PC-3 (cell line): ENCODE data around the gene GBP3. TPM values are rescaled to one million over a fixed set of nuclear protein-coding genes. Genes with fewer than 3 reads are reported as not detected.
A peak's percentile ranks its signal among the peaks of the same experiment; 100 is the strongest.
"Not testable (repeated sequence)": the region's sequence is repeated elsewhere in the genome, so short reads cannot be mapped to it uniquely, and the experiment has no call there.

Experiments used
- ATAC-seq: fragments of 200-7000 bp; cut with Tn5 transposase; 2 replicates; pipeline ENCODE4 v1.9.1; 2020; ENCODE audit warnings: mild to moderate bottlenecking, moderate library complexity
- BruUV-seq: library from RNA; stranded (reverse); fragments of 400-500 nt; replicated peaks from 2 replicates; lab custom pipeline; 2021; lab: Mats Ljungman, UMichigan
- CTCF ChIA-PET: fragments of 300-600 bp; sonication (Branson Sonifier 250); formaldehyde crosslinking; loops from one replicate; lab custom pipeline; 2022; ENCODE audit warnings: antibody characterized with exemption; lab: Charles Lee
- POLR2A ChIA-PET: fragments of 300-600 bp; sonication (Branson Sonifier 250); formaldehyde crosslinking; loops from one replicate; lab custom pipeline; 2022; ENCODE audit warnings: antibody characterized with exemption; ENCODE audit not compliant: unreplicated experiment; lab: Charles Lee
- DNase-seq: peaks from one replicate; pipeline ENCODE4 v3.0.0-alpha.2; 2015
- H2AFZ ChIP-seq: fragments of 300-600 bp; sonication (generic); 2 replicates; pipeline ENCODE4 v1.6.0; 2016; ENCODE audit warnings: antibody characterized with exemption, low read length
- H3F3A ChIP-seq: fragments of 300-600 bp; sonication (generic); one replicate; pipeline ENCODE4 v1.6.0; 2017; ENCODE audit warnings: antibody characterized with exemption, low read length, control low read depth, mild to moderate bottlenecking; ENCODE audit not compliant: unreplicated experiment
- H3K27ac ChIP-seq: fragments of 300-600 bp; sonication (generic); 2 replicates; pipeline ENCODE4 v1.5.1; 2016; ENCODE audit warnings: mild to moderate bottlenecking, low read length
- H3K27me3 ChIP-seq: fragments of 300-600 bp; sonication (generic); 2 replicates; pipeline ENCODE4 v1.6.1; 2016; ENCODE audit warnings: low read length, mixed read lengths
- H3K36me3 ChIP-seq: fragments of 300-600 bp; sonication (generic); 2 replicates; pipeline ENCODE4 v1.6.1; 2016; ENCODE audit warnings: low read depth, mixed run types, low read length, mixed read lengths
- H3K4me1 ChIP-seq: fragments of 300-600 bp; sonication (generic); 2 replicates; pipeline ENCODE4 v1.5.1; 2016; ENCODE audit warnings: low read length; ENCODE audit not compliant: insufficient read depth
- H3K4me2 ChIP-seq: fragments of 300-600 bp; sonication (generic); 2 replicates; pipeline ENCODE4 v1.6.0; 2016; ENCODE audit warnings: low read length
- H3K4me3 ChIP-seq: fragments of 300-600 bp; sonication (generic); 2 replicates; pipeline ENCODE4 v1.5.1; 2016; ENCODE audit warnings: mild to moderate bottlenecking, low read length, mixed read lengths
- H3K79me2 ChIP-seq: fragments of 300-600 bp; sonication (generic); 2 replicates; pipeline ENCODE4 v1.6.1; 2017; ENCODE audit warnings: low read length, mixed read lengths
- H3K9ac ChIP-seq: fragments of 300-600 bp; sonication (generic); 2 replicates; pipeline ENCODE4 v1.6.0; 2016; ENCODE audit warnings: mild to moderate bottlenecking, low read length
- H3K9me2 ChIP-seq: fragments of 300-600 bp; sonication (generic); replicated peaks from 2 replicates; pipeline ENCODE4 v1.6.1; 2016; ENCODE audit warnings: mixed run types, low read length, mixed read lengths
- H3K9me3 ChIP-seq: fragments of 300-600 bp; sonication (generic); 2 replicates; pipeline ENCODE4 v1.6.1; 2016; ENCODE audit warnings: low read length, mixed read lengths
- H4K20me1 ChIP-seq: fragments of 300-600 bp; sonication (generic); 2 replicates; pipeline ENCODE4 v1.6.1; 2016; ENCODE audit warnings: low read length, mixed read lengths
- CTCF ChIP-seq: fragments of 300-600 bp; sonication (generic); conservative IDR thresholded peaks from 2 replicates; pipeline ENCODE4 v1.5.1; 2017; ENCODE audit warnings: antibody characterized with exemption, low read depth, mild to moderate bottlenecking, low read length
- EZH2 ChIP-seq: fragments of 300-600 bp; sonication (generic); IDR thresholded peaks from one replicate; pipeline ENCODE4 v1.6.1; 2017; ENCODE audit warnings: antibody characterized with exemption, mild to moderate bottlenecking, low read length; ENCODE audit not compliant: unreplicated experiment
- EZH2phosphoT487 ChIP-seq: fragments of 300-600 bp; sonication (generic); IDR thresholded peaks from 2 replicates; pipeline ENCODE4 v1.6.1; 2018; ENCODE audit warnings: mild to moderate bottlenecking, antibody characterized with exemption, low read length, borderline replicate concordance
- intact Hi-C: fragments of 100-400 bp; cut with micrococcal nuclease; formaldehyde crosslinking; loops from 2 replicates; pipeline ENCODE4 v1.9.0; 2023
- total RNA-seq: library from RNA; depleted of rRNA; stranded (reverse); fragments of >200 nt; gene quantifications from 2 replicates; pipeline ENCODE4 v1.2.3, GENCODE V29; 2014

Gene GBP3
- total RNA-seq, 1 experiment from 2014 or later: 23.3 TPM

GRCh38 chr1:89008511-89008910 lies 14.2 kb downstream of the GBP3 start:
- Histone ChIP-seq H3K9me3 (no peaks in the 10 kb centered on the region), H3K27me3 (no peaks in the 10 kb centered on the region), H3K4me3 (no peak overlapping the region), H3K36me3 (peaks cover 21% of the 10 kb centered on the region; the same call in 1 of the 2 replicates), H4K20me1 (no peaks in the 10 kb centered on the region), H3K4me2 (no peak overlapping the region), H3K27ac (no peak overlapping the region), H3F3A (no peaks in the 10 kb centered on the region), H2AFZ (no peak overlapping the region), H3K9ac (no peak overlapping the region), H3K79me2 (no peaks in the 10 kb centered on the region), H3K9me2 (no peaks in the 10 kb centered on the region), H3K4me1 (no peaks in the 10 kb centered on the region)
- no peak for ATAC-seq
- intact Hi-C loops: no loop called here
- BruUV-seq: no TSS peak
- ChIA-PET POLR2A (no interaction called here), CTCF (no interaction called here)
- no peak for TF ChIP-seq EZH2phosphoT487
- TF ChIP-seq CTCF: no peak
- TF ChIP-seq EZH2: no peak
- no peak for DNase-seq

DNA sequence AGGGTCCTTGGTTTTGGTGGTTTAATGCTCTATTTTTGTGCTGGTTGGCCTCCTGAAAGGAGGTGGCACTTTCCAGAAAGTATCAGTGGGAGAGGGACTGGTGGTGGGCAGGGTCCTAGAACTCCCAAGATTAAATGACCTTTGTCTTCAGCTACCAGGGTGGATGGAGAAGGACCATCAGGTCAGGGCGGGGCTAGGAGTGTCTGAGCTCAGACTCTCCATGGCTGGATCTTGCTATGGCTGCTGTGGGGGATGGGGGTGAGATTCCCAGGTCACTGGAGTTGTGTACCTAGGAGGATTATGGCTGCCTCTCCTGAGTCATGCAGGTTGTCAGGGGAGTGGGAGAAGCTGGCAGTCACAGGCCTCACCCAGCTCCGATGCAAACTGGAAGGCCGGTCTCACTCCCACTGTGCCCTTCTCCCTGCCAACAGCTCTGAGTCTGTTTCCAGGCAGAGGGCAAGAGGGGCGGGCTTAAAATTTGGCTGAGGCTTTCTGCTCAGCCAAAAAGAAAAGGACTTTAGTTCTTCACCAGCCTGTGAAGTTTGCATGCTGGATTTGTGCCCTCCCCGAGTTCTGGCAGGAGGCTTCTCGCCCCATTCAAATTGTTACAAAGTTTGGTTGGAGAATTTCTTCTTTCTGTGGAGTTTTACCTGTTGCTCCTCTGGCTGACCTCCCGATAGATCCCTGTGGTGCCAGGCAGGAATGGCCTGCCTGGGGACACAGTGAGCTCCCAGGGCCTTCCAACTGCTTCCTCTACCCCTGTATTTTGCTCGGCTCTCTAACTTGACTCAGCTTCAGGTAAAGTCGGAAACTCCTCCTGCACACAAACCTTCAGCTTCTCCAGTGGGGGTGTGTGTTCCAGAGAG lies 17.1 kb downstream of the GBP3 start:
- Histone ChIP-seq H3K9ac (no peak overlapping the region), H3F3A (no peaks in the 10 kb centered on the region), H3K79me2 (no peaks in the 10 kb centered on the region), H3K9me3 (no peaks in the 10 kb centered on the region), H3K9me2 (no peaks in the 10 kb centered on the region), H3K4me3 (no peak overlapping the region), H3K27ac (no peak overlapping the region), H4K20me1 (no peaks in the 10 kb centered on the region), H3K36me3 (peaks cover 21% of the 10 kb centered on the region; the same call in 1 of the 2 replicates), H2AFZ (no peak overlapping the region), H3K4me1 (peaks cover 10% of the 10 kb centered on the region), H3K27me3 (no peaks in the 10 kb centered on the region), H3K4me2 (no peak overlapping the region)
- DNase-seq (no peak), ATAC-seq (no peak)
- ChIA-PET POLR2A (no interaction called here), CTCF (no interaction called here)
- intact Hi-C loops: no loop called here
- BruUV-seq: no TSS peak
- no peak for TF ChIP-seq CTCF
- TF ChIP-seq EZH2: no peak
- no peak for TF ChIP-seq EZH2phosphoT487

- H3K27ac ChIP-seq, ATAC-seq, H3K4me3 ChIP-seq, H4K20me1 ChIP-seq, H3K9me3 ChIP-seq, DNase-seq, H3K4me1 ChIP-seq, BruUV-seq, H3K79me2 ChIP-seq, H3K9ac ChIP-seq, H3K9me2 ChIP-seq, H2AFZ ChIP-seq, H3F3A ChIP-seq, intact Hi-C loops, POLR2A ChIA-PET, H3K27me3 ChIP-seq: not testable (repeated sequence)
- CTCF ChIA-PET: interaction anchor here (0.6 kb wide), 1 partner anchor 406 kb away, joined by 4 read pairs; no protein-coding TSS in a partner anchor
- peaks cover 11% of the 10 kb centered on the region; the same call in 1 of the 2 replicates for H3K36me3 ChIP-seq
- 0 out of 2 replicates have a peak overlapping the region, but pooled peaks have one; percentile 22 for H3K4me2 ChIP-seq
These were observed 20.5 kb downstream of the GBP3 start for GRCh38 chr1:89002176-89002575.
